ENCODE data around the gene ELFN2.

The ELFN2 gene

DNA sequence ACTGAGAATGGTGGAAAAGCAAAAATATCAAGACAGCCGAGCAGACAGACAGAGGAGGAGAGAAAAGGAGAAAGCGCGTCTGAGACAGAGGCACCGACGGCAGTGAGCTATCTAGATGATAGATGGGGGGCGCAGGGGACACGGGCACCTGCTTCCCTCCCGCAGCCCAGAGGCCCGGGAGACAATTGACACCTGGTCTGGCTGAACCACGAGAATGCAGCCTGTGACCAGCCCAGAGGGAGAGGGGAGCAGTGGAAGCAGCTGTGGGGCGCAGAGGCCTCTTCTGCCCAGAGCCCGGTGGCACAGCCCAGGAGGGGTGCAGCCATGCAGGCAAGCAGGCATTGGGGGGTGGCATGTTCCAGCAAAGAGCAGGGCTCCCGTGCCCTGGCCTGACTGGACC is 48.2 kb downstream of the ELFN2 start:
- DNase-seq: no peak

DNA sequence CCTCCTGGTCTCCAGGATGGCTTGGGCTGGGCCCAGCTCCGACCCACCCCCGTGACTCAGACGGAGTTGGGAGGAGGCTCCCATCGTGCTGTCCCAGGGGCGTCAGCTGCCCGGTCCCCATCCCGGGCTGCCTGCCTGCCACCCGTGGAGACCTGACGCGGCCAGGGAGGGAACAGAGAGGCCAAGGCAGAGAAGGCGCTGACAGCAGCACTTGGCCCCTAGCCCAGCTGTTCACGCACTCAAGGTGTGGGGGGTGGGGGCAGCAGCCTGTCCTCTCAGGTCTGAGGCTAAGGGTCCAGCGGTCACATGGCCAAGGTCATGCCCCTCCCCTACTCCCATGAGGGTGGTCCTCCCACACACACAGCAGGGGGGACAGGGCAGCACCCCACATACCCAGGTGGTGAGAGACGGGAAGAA is 48.6 kb downstream of the ELFN2 start:
- DNase-seq: no peak

DNA sequence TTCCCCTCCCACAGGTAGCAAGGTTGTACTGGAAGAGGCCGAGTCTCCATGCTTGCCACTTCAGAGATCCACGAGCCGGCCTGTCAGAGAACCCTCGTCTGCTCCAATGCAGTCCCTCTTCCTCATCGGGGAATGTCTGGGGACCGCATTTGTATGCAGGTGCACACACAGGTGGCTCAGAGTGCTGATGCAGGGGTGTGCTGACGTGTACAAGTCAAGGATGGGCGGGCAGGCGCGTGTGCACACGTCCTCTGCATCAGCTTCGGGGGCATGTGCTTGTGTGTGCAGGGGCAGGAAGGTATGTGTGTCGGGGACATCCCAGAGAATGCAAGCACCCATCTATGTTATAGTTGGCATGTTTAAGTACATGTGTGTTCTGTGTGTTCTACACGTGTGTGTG is 49.4 kb downstream of the ELFN2 start:
- DNase-seq: no peak

DNA sequence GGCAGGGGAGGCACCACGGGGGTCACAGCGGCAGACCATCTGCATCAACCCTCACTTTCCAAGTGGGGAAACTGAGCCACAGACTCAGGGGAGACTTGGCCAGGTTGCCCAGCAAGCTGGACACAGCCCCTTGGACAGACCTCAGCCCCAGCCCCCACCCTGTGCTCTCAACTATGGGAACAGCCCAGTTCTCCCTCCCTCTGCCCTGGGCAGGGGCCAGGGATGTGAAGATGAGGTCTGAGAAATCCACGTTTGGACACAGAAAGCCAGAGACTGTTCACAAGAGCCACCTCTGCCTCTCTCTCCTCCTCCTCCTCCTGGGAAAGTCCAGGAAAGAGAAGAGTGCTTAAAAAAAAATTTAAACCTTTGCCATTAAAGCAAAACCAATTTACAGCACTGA is 50.1 kb downstream of the ELFN2 start:
- no peak for DNase-seq

DNA sequence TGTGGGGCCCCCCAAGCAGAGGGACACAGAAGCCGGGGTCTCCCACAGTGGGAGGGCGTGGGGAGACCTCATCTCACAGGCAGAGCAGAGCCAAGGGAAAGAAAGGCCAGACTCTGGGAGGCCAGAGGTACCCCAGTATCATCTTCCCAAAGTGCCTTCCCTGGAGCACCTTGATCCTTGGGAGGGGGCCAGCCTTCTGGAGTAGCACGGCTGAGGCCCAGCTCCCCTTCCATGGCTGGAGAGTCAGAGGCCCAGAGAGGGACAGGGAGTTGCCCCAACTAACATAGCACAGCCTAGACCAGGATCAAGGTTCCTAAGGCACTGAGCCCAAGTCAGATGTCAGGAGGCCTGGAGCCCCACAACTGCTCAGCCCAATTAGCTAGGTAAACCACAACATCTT is 50.6 kb downstream of the ELFN2 start:
- no peak for DNase-seq

DNA sequence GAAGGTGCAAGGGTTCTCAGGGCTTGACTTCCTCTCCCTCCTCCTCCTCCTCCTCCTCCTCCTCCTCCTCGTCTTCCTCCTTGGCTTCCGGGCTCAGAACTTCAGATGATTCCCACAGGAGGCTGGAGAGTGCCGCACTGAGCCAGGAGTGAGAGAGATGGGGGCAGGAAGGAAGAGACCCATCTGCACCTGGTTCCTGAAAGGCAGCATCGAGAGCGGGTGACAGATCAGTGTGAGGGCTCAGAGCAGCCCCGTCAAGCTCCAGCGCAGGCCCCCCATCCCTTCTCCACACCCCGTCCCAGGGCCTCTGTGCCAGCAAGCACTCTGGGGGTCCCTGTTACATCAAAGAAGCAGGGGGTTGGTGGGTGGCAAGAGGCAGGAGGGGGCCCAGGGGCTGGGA is 51.5 kb downstream of the ELFN2 start:
- no peak for DNase-seq

DNA sequence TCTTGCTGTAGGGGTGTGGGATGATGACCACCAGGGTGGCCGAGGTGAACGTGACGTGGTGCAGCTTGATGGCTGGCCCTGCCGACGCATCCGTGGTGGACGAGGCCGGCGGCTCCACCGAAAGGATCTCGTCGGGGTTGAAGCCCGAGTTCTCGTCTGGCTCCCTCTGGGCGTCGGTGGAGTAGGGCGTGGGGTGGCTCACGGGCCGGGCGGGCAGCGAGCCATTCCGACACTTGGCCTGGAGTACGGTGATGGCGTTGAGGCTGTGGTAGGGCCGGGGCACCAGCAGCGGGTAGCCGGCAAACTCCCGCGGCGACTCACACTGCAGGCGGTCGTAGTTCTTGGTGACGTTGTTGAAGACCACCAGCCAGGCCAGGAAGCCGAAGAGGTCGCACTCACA is 52.7 kb downstream of the ELFN2 start:
- DNase-seq: no peak

DNA sequence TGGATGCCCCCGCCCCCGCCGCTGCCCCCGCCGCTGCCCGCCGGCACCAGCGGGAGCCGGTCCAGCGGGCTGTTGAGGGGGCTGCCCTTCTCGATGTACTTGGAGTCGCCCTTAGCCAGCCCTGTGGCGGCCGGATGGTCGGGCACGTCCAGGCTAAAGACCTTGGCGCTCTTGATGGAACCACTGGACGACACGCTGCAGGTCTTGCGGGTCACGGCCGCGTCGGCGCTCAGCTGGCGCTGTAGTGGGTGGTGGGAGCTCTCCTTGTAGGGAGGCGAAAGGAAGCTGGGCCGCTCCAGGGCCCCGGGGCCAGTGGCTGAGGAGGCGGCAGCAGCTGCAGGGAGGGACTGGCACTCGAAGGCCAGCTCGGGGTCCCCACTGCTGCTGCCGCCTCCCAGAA is 53.8 kb downstream of the ELFN2 start:
- DNase-seq: no peak

DNA sequence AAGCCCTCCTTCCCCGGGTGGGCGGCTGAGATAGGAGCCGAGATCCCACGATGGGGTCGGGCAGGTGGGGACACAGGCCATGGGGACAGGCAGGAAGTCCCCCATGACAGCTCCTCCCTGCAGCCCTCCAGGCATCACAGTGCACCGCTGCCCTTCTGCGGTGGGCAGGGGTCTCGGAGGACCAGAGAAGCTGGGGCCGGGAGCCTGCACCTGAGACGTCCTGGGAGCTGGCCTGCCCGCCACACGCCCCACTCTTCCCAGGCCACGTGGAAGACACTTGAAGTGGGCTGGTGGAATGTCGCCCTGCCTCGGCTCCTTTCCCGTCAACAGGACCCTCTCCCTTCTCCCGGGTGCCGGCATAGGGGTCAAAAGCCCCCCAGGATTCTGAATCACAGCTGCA is 55.4 kb downstream of the ELFN2 start:
- DNase-seq: no peak

DNA sequence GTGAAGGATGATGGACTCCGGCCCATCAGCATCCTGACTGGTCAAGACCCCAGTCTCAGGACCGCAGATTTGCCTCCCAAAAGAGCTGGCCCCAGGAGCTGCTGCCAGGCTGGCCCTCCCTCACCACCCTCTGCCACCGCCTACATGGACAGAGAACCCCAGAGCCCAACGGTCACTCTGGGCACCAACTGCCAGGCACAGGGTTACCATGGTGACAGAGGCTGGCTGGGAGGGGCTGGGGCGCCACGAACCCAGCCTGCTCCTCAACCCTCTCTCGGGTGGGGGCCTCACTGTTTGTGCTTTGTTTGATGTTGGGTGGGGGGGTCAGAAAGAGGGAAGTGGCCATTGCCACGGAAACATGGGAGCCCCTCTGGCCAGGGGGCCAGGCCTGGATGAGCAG is 55.8 kb downstream of the ELFN2 start:
- DNase-seq: no peak

DNA sequence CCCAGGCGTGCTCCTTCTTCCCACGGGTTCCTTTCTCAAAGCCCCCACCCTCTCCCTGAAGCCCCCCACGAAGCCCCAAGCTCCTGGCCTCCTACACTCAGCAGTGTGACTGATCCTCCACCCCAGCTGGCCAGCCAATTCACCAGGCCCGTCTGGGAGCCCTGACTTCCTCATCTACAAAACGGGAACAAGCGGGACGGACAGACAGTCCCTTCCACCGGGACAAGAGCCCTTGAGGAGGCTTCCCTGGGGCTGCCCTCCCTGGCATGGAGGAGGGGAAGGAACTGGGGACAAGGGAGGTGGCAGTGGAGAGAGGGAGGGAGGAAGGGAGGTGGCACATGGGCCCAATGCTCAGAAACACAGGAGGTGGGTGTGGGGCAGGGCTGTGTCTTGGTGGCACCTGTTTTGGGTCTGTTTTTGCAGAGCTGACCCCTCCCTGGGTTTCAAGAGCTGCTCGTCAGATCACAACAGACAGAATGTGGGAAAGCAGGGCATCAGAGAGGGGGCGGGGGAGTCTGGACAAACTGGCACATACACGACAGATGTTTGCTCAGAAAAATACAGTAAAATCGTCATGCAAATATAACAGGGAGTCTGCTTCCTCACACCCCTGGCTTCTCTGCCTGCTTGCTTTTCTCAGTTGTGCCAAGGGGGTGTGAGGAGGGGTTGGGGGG is 56.8 kb downstream of the ELFN2 start:
- no peak for DNase-seq

DNA sequence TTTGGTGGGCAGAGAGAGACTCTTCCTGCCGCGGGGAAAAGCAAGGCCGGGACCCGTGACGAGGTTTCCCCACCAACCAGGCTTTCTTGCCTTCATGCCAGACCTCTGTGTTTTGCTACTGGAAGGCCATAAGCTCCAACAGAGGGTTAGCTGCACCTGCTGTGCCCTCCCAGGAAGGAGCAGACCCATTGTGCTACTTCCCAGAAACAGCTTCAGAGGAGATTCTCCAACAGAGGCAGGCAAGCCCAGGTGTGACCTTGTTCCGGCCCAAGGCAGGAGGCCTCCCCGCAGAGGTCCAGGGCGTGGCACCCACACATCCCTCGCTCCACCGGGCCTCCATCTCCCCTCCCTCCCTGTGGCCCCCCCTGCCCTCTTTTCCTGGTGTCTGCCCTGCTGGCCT is 57.8 kb downstream of the ELFN2 start:
- no peak for DNase-seq

DNA sequence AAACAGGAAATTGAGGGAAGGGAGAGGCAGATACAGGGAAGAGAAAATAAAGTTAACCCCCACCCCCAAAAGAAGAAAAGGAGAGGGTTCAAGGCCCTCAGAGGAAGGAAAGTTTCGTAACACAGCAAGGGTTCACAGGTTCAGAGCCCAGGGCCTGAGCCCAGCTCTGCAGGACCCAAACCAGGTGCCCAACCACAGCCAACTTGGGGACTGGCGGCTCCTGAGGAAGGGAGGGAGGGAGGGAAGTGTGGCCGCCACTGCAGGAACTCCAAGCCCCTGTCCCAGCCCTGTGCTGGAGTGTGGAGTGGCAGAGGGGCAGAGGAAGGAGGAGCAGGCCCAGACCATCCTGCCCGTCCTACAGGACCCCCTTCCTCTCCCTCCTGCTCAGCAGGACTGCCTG is 59.2 kb downstream of the ELFN2 start:
- no peak for DNase-seq

DNA sequence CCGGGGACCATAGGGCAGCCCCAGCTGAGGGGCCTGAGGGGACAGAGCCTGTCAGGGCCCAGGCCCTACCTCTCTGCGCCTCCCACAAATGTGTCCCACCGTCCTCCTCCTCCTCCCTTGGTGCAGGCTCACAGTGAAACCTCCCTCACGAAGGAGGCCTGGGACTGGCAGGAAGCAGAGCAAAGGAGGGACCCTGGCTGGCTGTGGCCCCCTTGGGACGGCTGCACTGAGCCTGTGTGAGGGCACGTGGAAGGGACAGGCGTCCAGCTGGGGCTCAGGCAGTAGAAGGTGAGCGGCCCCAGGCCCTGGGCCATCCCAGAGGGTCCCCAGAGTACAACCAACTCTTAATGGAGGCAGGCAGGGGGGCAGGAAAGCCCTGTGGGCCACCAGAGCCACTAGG is 60.7 kb downstream of the ELFN2 start:
- DNase-seq: no peak

DNA sequence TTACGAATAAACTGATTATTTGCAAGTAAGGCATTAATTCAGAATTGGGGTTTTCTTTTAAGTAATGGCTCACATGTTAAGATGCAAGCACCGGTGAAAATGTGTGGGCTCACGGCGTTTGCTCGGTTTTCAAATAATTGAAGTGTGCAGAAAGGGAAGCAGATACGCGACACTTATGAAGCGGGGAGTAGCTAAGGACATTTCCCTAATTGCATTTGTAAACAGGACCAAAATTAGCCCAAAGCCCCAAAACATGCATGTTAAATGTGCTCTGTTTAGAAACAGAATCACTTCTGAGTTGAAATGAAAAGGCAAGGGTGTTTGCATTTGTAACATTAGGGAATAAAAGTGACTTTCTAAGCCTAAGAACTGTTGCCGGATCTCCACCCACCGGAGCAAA is 61.3 kb downstream of the ELFN2 start:
- no peak for DNase-seq

DNA sequence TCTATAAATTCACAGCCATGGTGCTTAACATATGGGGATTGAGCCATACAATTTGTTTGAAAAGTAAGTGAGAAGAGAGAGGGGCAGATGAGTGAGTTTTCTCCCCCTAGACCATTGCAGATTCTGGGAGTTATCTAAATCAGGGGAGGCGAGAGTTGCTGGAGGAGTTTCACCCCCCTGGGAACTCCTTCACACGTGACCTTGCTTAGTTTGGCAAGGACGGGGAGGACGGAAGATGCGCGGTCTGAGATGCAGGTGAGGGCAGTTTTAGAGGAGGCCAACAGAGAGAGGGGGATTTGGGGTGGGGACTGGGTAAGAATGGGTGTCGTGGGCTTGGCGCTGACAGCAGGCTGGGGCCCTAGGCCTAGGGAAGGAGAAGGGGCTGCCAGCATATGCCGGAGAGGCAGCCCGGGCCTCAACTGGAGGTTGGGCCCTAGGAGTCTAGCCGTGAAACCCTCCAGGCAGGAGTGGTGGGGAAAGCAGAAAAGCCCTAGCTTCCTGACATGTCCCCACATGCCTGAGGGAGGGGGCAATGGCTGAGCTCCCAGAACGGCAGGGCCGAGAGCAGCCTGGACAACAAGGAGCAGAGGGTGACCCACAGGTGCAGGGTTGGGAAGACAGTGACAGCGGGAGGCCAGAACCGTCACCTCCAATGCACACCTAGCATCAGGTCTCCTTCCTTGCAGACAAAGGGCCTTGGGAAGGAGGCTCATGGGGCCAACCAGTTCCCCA is 63.9 kb downstream of the ELFN2 start:
- no peak for DNase-seq

DNA sequence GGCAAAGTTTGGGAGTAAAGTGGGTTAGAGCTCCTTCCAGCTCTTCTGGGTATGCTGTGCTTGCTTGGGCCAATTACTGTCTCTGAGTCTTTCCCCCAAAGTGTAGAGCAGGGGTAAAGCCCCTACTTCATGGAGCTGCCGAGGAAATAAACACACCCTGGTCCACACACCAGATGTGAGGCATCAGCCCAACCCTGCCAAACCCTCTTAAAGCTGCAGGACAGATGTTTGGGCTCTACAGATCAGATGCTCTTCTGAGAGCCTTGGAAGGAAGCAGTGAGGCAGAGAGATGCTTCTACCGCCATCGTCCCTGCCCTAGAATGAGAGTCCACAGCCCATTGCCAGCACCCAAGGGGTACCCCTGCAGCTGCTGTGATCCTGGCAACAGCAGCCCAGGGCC is 64.7 kb downstream of the ELFN2 start:
- DNase-seq: no peak

DNA sequence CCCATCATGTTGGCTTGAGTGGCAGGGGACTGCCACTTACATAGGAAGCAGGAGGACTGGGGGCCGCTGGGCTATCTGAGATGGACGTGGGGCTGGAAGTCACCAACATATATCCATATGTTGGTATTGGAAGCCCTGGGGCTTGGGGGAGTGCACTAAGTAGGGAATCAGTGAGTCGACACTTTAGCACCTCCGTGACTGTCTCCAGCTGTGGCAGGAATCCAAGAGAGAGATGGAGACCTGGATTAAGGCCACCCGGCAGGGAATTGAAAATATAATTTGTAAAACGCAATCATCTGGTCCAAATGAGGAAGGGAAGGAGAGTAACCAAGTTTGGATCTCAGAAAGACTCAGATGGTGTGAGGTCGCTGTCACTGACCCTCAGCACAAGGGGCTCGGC is 68.4 kb downstream of the ELFN2 start:
- DNase-seq: no peak

DNA sequence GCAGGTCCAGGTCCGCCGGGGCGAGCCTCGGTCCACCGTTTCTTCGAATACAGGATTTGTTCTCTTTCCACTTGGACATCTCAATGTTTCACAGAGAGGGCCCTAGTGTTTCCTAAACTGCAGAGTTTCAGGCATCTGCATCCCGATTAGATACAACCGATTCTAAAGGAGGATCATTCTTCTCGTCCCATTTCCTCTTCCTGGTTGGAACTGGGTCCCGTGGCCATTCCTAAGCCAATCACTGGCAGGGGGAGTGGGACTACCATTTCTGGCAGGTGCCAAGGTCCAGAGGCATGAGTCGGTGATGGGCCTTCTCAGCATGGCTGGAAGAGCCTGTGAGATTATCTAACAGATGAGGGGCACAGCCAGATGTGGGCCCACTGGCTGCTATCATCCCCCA is 68.9 kb downstream of the ELFN2 start:
- DNase-seq: no peak

DNA sequence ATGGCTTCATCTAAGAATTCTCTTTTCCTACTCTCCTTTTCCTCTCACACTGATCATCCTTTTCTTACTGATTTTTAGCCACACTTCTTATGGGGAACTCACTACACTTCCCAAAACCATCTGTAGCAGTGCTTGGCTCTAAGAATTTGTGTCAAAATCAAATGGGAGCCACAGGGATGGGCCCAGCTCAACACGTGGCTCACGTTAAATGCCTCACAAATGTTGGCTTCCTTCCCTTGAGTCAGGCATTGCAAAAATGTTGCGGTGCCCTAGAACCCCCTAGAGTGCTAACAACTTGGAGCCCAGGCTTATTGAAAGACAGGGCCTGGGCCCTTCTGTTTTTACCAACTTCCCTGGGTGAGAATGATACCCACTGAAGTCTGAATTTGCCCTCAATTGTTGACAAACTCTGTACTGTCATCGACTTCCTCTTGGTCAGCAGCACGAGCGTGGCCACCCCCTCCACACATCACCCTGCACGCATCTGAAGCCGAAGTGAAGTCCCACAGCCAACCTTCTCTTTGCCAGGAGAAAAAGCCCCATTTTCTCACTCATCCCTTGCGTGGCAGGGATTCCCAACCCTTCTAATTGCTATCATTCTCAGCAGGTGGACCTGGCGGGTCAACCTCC is 69.7 kb downstream of the ELFN2 start:
- DNase-seq: no peak

DNA sequence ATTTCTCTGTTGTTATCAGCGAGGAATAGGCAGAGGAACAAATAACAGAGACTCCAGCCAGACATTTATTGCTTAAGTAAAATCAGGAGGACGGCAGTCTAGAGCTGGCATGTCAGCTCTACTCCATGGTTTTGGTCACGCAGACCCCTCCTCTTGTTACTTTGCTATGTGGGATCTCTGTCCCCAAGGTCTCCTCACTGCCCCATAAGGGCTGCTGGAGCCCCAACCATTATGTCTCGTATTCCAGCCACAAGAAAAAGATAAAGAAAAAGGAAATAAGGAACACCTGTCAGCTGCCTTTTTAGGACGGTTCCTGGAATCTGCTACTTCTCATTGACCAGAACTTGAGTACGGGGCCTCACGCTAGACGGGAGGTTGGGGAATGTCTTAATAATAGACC is 70.4 kb downstream of the ELFN2 start:
- DNase-seq: no peak

DNA sequence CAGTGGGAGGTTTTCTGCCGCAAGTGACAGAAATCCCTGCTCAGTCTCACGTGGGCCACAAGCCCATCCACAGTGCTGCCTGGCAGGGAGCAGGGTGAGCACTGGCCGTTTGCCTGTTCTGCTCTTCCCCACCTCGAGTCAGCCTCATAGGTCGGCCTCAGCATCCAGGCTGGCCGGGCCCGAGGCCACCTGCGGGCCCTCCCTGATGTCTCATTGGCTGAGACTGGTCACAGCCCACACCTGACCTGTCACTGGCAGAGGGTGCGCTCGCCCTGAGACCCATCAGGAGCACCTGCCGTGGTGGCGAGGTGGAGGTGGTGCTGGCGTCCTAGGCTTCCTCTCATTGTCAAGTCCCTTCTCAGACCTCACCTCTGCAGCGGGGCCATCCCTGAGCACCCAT is 72.1 kb downstream of the ELFN2 start:
- no peak for DNase-seq

DNA sequence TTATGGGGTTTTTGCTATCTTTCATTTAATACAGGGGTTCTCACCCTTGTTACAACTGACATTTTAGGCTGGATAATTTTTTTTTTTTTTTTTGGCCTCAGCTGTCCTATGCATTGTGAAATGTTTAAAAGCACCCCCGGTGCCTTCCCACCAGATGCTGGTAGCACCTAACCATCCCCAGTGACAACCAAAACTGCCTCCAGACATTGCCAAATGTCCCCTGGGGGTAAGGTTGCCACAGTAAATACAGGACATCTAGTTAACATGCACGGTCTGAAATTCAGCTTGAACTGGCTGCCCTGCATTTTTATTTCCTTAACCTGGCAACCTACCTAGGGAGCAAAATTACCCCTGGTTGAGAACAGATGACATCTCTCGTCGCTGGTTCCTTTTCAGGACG is 72.6 kb downstream of the ELFN2 start:
- DNase-seq: no peak

DNA sequence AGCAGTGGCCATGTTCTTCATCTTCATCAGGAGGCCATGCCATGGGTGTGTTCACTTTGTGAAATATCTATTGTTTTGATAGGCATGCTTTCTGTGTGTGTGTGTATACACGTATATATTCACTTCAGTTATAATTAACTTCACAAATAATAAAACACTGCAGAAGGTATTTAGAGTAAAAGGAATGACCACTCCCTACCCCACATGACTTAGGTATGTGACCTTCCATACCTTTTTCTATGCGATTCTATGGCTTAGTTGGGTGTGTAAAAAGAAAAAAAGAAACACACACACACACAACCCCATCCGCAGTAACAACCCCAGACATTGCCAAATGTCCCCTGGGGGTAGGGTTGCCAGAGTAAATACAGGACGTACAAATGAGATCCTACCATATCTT is 73.0 kb downstream of the ELFN2 start:
- DNase-seq: no peak

DNA sequence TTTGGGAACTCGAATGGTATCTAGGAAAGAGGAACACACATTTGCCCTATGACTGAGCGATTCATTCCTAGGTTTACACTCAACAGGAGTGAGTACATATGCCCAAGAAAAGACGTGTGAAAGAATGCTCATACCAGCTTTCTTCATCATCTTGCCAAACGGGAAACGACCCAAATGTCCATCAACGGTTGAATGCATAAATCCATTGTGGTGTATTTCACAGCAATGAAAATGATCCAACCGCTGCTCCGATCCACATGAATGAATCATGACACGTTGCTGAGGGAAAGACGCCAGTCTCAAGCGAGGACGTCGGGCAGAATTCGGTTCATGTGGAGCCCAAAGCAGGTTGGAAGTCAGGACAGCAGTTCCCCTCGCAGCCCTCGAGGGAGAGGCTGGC is 73.4 kb downstream of the ELFN2 start:
- DNase-seq: no peak
